ENCODE data around the gene KDSR. TPM values are rescaled to one million over a fixed set of nuclear protein-coding genes. Genes with fewer than 3 reads are reported as not detected.

The KDSR gene
- total RNA-seq, 4 donors from 2014 or later = 11.2 to 18.6 (median 14.4) TPM

- H3K27me3 ChIP-seq = no peaks in the 10 kb centered on the region
- H3K27ac ChIP-seq = no peak overlapping the region
- no peak overlapping the region for H3K4me3 ChIP-seq
- no peaks in the 10 kb centered on the region for H3K4me1 ChIP-seq
- peaks cover 0 to 36% of the 10 kb centered on the region in 2 donors for H3K36me3 ChIP-seq
- intact Hi-C loops (cut with DNase I; ENCODE audit: low total_unique reads) = no loop called here
- no peak for TF ChIP-seq CTCF (IDR thresholded peaks at IDR 0.05 in 4 of 5, conservative IDR thresholded peaks at IDR 0.05 in 1 of 5)
- no peak for TF ChIP-seq POLR2A (IDR thresholded peaks at IDR 0.05)
- ATAC-seq = no peak
- in situ Hi-C loops (cut with MboI; ENCODE audit: low sequenced_read_pairs in 4 of 4) = loop anchor here in 2 of 4 donors (25.0 kb wide), 2 partner anchors 106 to 619 kb away; partner anchors contain the start of gene PHLPP1 (in 1 of the 2)
- DNase-seq = no peak
- no peaks in the 10 kb centered on the region for H3K9me3 ChIP-seq
Measured at GRCh38 chr18:63331105-63331504, 35.9 kb downstream of the KDSR start.

- no peaks in the 10 kb centered on the region for H3K4me1 ChIP-seq
- TF ChIP-seq POLR2A (IDR thresholded peaks at IDR 0.05) (no peak), CTCF (IDR thresholded peaks at IDR 0.05 in 4 of 5, conservative IDR thresholded peaks at IDR 0.05 in 1 of 5) (no peak)
- H3K36me3 ChIP-seq = peaks cover 0 to 24% of the 10 kb centered on the region in 2 donors
- no peak for ATAC-seq
- no peak overlapping the region for H3K4me3 ChIP-seq
- in situ Hi-C loops (cut with MboI; ENCODE audit: low sequenced_read_pairs in 4 of 4) (loop anchor here in 2 of 4 donors (5.0 to 25.0 kb wide), 5 partner anchors 108 to 617 kb away; partner anchors contain the start of gene PHLPP1 (in 1 of the 2)), intact Hi-C loops (cut with DNase I; ENCODE audit: low total_unique reads) (no loop called here)
- H3K27me3 ChIP-seq = no peaks in the 10 kb centered on the region
- H3K9me3 ChIP-seq = no peaks in the 10 kb centered on the region
- H3K27ac ChIP-seq = no peak overlapping the region
- no peak for DNase-seq
Measured at GRCh38 chr18:63329431-63330145, 37.4 kb downstream of the KDSR start.

- no peak for DNase-seq
- no peaks in the 10 kb centered on the region for H3K9me3 ChIP-seq
- H3K4me1 ChIP-seq = peaks cover 0 to 7% of the 10 kb centered on the region in 2 donors
- no peaks in the 10 kb centered on the region for H3K27me3 ChIP-seq
- in situ Hi-C loops (cut with MboI; ENCODE audit: low sequenced_read_pairs in 4 of 4) (loop anchor here in 2 of 4 donors (5.0 to 25.0 kb wide), 5 partner anchors 111 to 614 kb away; partner anchors contain the start of gene PHLPP1 (in 1 of the 2)), intact Hi-C loops (cut with DNase I; ENCODE audit: low total_unique reads) (no loop called here)
- no peak for ATAC-seq
- H3K27ac ChIP-seq = no peak overlapping the region
- TF ChIP-seq CTCF (IDR thresholded peaks at IDR 0.05 in 4 of 5, conservative IDR thresholded peaks at IDR 0.05 in 1 of 5) = no peak
- no peak for TF ChIP-seq POLR2A (IDR thresholded peaks at IDR 0.05)
- peaks cover 0 to 3% of the 10 kb centered on the region in 2 donors for H3K36me3 ChIP-seq
- H3K4me3 ChIP-seq = no peak overlapping the region
Measured at GRCh38 chr18:63326011-63326410, 41.0 kb downstream of the KDSR start.

GRCh38 chr18:63325086-63325686, 41.8 kb downstream of the KDSR start:
- H3K9me3 ChIP-seq = no peaks in the 10 kb centered on the region
- TF ChIP-seq CTCF (IDR thresholded peaks at IDR 0.05 in 4 of 5, conservative IDR thresholded peaks at IDR 0.05 in 1 of 5) = no peak
- TF ChIP-seq POLR2A (IDR thresholded peaks at IDR 0.05) = no peak
- no peak overlapping the region for H3K27ac ChIP-seq
- DNase-seq (no peak), ATAC-seq (no peak)
- no peaks in the 10 kb centered on the region for H3K27me3 ChIP-seq
- no peak overlapping the region for H3K4me3 ChIP-seq
- no peaks in the 10 kb centered on the region for H3K36me3 ChIP-seq
- in situ Hi-C loops (cut with MboI; ENCODE audit: low sequenced_read_pairs in 4 of 4) = loop anchor here in 2 of 4 donors (5.0 to 25.0 kb wide), 5 partner anchors 112 to 613 kb away; partner anchors contain the start of gene PHLPP1 (in 1 of the 2)
- peaks cover 0 to 7% of the 10 kb centered on the region in 2 donors for H3K4me1 ChIP-seq
- intact Hi-C loops (cut with DNase I; ENCODE audit: low total_unique reads) = no loop called here

Measured in gastrocnemius medialis (tissue), 4 donors.